Measurements from ENCODE around the gene ASPRV1. TPM values are rescaled to one million over a fixed set of nuclear protein-coding genes. Genes with fewer than 3 reads are reported as not detected.

Gene ASPRV1
- total RNA-seq, 1 donor from 2014 or later, result 4.3 TPM

GRCh38 chr2:69972822-69973221 is 11.4 kb upstream of the ASPRV1 start:
- H3K27ac ChIP-seq, result no peak overlapping the region
- H3K4me1 ChIP-seq, result no peaks in the 10 kb centered on the region
- no peaks in the 10 kb centered on the region for H3K27me3 ChIP-seq
- no peak for TF ChIP-seq CTCF (IDR thresholded peaks at IDR 0.05)
- intact Hi-C loops (cut with DNase I), result no loop called here
- H3K36me3 ChIP-seq, result no peaks in the 10 kb centered on the region
- H3K9me3 ChIP-seq, result no peaks in the 10 kb centered on the region
- H3K4me3 ChIP-seq, result no peak overlapping the region
- DNase-seq (ENCODE audit: low spot score in 2 of 2), result no peak

- DNase-seq (ENCODE audit: low spot score in 2 of 2), result no peak
- TF ChIP-seq CTCF (IDR thresholded peaks at IDR 0.05), result no peak
- Histone ChIP-seq H3K27ac (no peak overlapping the region), H3K4me3 (no peak overlapping the region), H3K9me3 (no peaks in the 10 kb centered on the region), H3K4me1 (no peaks in the 10 kb centered on the region), H3K27me3 (no peaks in the 10 kb centered on the region), H3K36me3 (no peaks in the 10 kb centered on the region)
- intact Hi-C loops (cut with DNase I), result no loop called here
Measured at GRCh38 chr2:69969991-69970390, 8.6 kb upstream of the ASPRV1 start.

GRCh38 chr2:69969126-69969983 is 7.9 kb upstream of the ASPRV1 start:
- no peak for DNase-seq (ENCODE audit: low spot score in 2 of 2)
- Histone ChIP-seq H3K4me1 (no peaks in the 10 kb centered on the region), H3K36me3 (no peaks in the 10 kb centered on the region), H3K9me3 (no peaks in the 10 kb centered on the region), H3K27ac (no peak overlapping the region), H3K4me3 (no peak overlapping the region), H3K27me3 (no peaks in the 10 kb centered on the region)
- no peak for TF ChIP-seq CTCF (IDR thresholded peaks at IDR 0.05)
- intact Hi-C loops (cut with DNase I), result no loop called here

- no peak for DNase-seq (ENCODE audit: low spot score in 2 of 2)
- intact Hi-C loops (cut with DNase I), result no loop called here
Measured at GRCh38 chr2:69968609-69969008, 7.2 kb upstream of the ASPRV1 start.

GRCh38 chr2:69966496-69966895 is 5.1 kb upstream of the ASPRV1 start:
- Histone ChIP-seq H3K4me1 (no peaks in the 10 kb centered on the region), H3K36me3 (no peaks in the 10 kb centered on the region), H3K27ac (no peak overlapping the region), H3K27me3 (no peaks in the 10 kb centered on the region), H3K4me3 (no peak overlapping the region), H3K9me3 (no peaks in the 10 kb centered on the region)
- no peak for DNase-seq (ENCODE audit: low spot score in 2 of 2)
- intact Hi-C loops (cut with DNase I), result no loop called here
- TF ChIP-seq CTCF (IDR thresholded peaks at IDR 0.05), result no peak

More at GRCh38 chr2:69968609-69969008, 7.2 kb upstream of the ASPRV1 start:
- Histone ChIP-seq H3K36me3 (no peaks in the 10 kb centered on the region), H3K4me3 (no peak overlapping the region), H3K9me3 (no peaks in the 10 kb centered on the region), H3K4me1 (no peaks in the 10 kb centered on the region), H3K27me3 (no peaks in the 10 kb centered on the region), H3K27ac (no peak overlapping the region)
- TF ChIP-seq CTCF (IDR thresholded peaks at IDR 0.05), result no peak

Data from ascending aorta (tissue), 2 donors.